ENCODE data around the gene HDAC7. TPM values are rescaled to one million over a fixed set of nuclear protein-coding genes. Genes with fewer than 3 reads are reported as not detected.

Gene HDAC7
- total RNA-seq, 2 experiments from 2014 or later = 373 to 382 TPM

GRCh38 chr12:47807338-47807737 is 12.4 kb downstream of the HDAC7 start:
- ATAC-seq (no peak), DNase-seq (no peak)
- intact Hi-C loops (cut with micrococcal nuclease) = no loop called here
- POLR2A ChIA-PET = interaction anchor here (0.5 to 37.9 kb wide), 14 partner anchors 9 to 76 kb away, joined by 3 to 904 read pairs (median 4); partner anchors contain the start of gene HDAC7
- H3K4me1 Mint-ChIP-seq (ENCODE audit: low read depth) = peaks cover 93% of the 10 kb centered on the region
- H3K27ac Mint-ChIP-seq = peak overlapping the region; percentile 98
- no peak for TF ChIP-seq CTCF (IDR thresholded peaks at IDR 0.05)
- CTCF ChIA-PET = interaction anchor here (0.7 to 19.8 kb wide), 18 partner anchors 8 to 156 kb away, joined by 3 to 624 read pairs (median 9); partner anchors contain the start of genes HDAC7, RAPGEF3 and TMEM106C
- H3K27me3 Mint-ChIP-seq = no peaks in the 10 kb centered on the region
- H3K36me3 Mint-ChIP-seq (ENCODE audit: low read depth) = peaks cover 85% of the 10 kb centered on the region
- H3K9me3 Mint-ChIP-seq = no peaks in the 10 kb centered on the region
- H3K4me3 Mint-ChIP-seq = peak overlapping the region; percentile 79

GRCh38 chr12:47805417-47805816 is 14.3 kb downstream of the HDAC7 start:
- ChIA-PET POLR2A (interaction anchor here (1.1 to 37.9 kb wide), 3 partner anchors 9 to 29 kb away, joined by 5 to 904 read pairs (median 81); partner anchors contain the start of gene HDAC7), CTCF (interaction anchor here (1.1 to 19.8 kb wide), 5 partner anchors 12 to 158 kb away, joined by 3 to 624 read pairs (median 4); partner anchors contain the start of gene TMEM106C)
- no peaks in the 10 kb centered on the region for H3K9me3 Mint-ChIP-seq
- H3K36me3 Mint-ChIP-seq (ENCODE audit: low read depth) = peaks cover 84% of the 10 kb centered on the region
- no peak for TF ChIP-seq CTCF (IDR thresholded peaks at IDR 0.05)
- no peaks in the 10 kb centered on the region for H3K27me3 Mint-ChIP-seq
- H3K4me3 Mint-ChIP-seq = peak overlapping the region; percentile 79
- intact Hi-C loops (cut with micrococcal nuclease) = no loop called here
- peak overlapping the region; percentile 98 for H3K27ac Mint-ChIP-seq
- H3K4me1 Mint-ChIP-seq (ENCODE audit: low read depth) = peaks cover 94% of the 10 kb centered on the region
- DNase-seq = no peak
- no peak for ATAC-seq

GRCh38 chr12:47804171-47804570 is 15.5 kb downstream of the HDAC7 start:
- ChIA-PET CTCF (interaction anchor here (1.0 to 19.8 kb wide), 4 partner anchors 14 to 62 kb away, joined by 4 to 624 read pairs (median 23); partner anchors contain the start of gene HDAC7), POLR2A (interaction anchor here (0.8 to 37.9 kb wide), 3 partner anchors 14 to 30 kb away, joined by 3 to 904 read pairs (median 81); partner anchors contain the start of gene HDAC7)
- no peak for DNase-seq
- H3K27ac Mint-ChIP-seq = peak overlapping the region; percentile 98
- no peaks in the 10 kb centered on the region for H3K9me3 Mint-ChIP-seq
- H3K27me3 Mint-ChIP-seq = no peaks in the 10 kb centered on the region
- H3K4me1 Mint-ChIP-seq (ENCODE audit: low read depth) = peaks cover 98% of the 10 kb centered on the region
- peaks cover 87% of the 10 kb centered on the region for H3K36me3 Mint-ChIP-seq (ENCODE audit: low read depth)
- intact Hi-C loops (cut with micrococcal nuclease) = loop anchor here (5.0 kb wide), 1 partner anchor 33 kb away; no protein-coding TSS in a partner anchor
- no peak for ATAC-seq
- peak overlapping the region; percentile 79 for H3K4me3 Mint-ChIP-seq
- TF ChIP-seq CTCF (IDR thresholded peaks at IDR 0.05) = no peak

- Mint-ChIP-seq H3K9me3 (no peaks in the 10 kb centered on the region), H3K27me3 (no peaks in the 10 kb centered on the region), H3K27ac (peak overlapping the region; percentile 98), H3K36me3 (ENCODE audit: low read depth) (peaks cover 87% of the 10 kb centered on the region), H3K4me1 (ENCODE audit: low read depth) (peaks cover 96% of the 10 kb centered on the region), H3K4me3 (peak overlapping the region; percentile 62)
- no peak for ATAC-seq
- peak; percentile 47 for DNase-seq
- POLR2A ChIA-PET = interaction anchor here (1.1 to 37.9 kb wide), 2 partner anchors 14 to 31 kb away, joined by 3 to 904 read pairs; no protein-coding TSS in a partner anchor
- intact Hi-C loops (cut with micrococcal nuclease) = loop anchor here (5.0 kb wide), 1 partner anchor 34 kb away; no protein-coding TSS in a partner anchor
- no peak for TF ChIP-seq CTCF (IDR thresholded peaks at IDR 0.05)
- CTCF ChIA-PET = interaction anchor here (1.2 to 19.8 kb wide), 6 partner anchors 10 to 61 kb away, joined by 3 to 624 read pairs (median 18); partner anchors contain the start of gene HDAC7
Observed at GRCh38 chr12:47803191-47803875, 16.4 kb downstream of the HDAC7 start.

Measured in activated CD8-positive, alpha-beta T cell treated with anti-CD3 and anti-CD28 coated beads for 36 hours (primary cell).